Glutamatergic neuron (in vitro differentiated cells): ENCODE measurements around the gene B4GALNT3. TPM values are rescaled to one million over a fixed set of nuclear protein-coding genes. Genes with fewer than 3 reads are reported as not detected.

Experiments
- DNase-seq: peaks from one replicate; pipeline ENCODE4 v3.0.0; 2022
- H3K27ac Mint-ChIP-seq: one replicate; pipeline ENCODE4 v1.8.0; 2020; ENCODE audit warnings: mild to moderate bottlenecking, mixed read lengths, inconsistent platforms; ENCODE audit not compliant: unreplicated experiment
- H3K27me3 Mint-ChIP-seq: one replicate; pipeline ENCODE4 v1.8.0; 2020; ENCODE audit warnings: mild to moderate bottlenecking, moderate library complexity, mixed read lengths, inconsistent platforms; ENCODE audit not compliant: unreplicated experiment
- H3K36me3 Mint-ChIP-seq: one replicate; pipeline ENCODE4 v1.8.0; 2020; ENCODE audit warnings: mild to moderate bottlenecking, mixed read lengths, inconsistent platforms; ENCODE audit not compliant: unreplicated experiment
- H3K4me1 Mint-ChIP-seq: one replicate; pipeline ENCODE4 v1.8.0; 2020; ENCODE audit warnings: mild to moderate bottlenecking, low read depth, mixed read lengths, inconsistent platforms; ENCODE audit not compliant: unreplicated experiment
- H3K4me3 Mint-ChIP-seq: one replicate; pipeline ENCODE4 v1.8.0; 2020; ENCODE audit warnings: mild to moderate bottlenecking, mixed read lengths, inconsistent platforms; ENCODE audit not compliant: unreplicated experiment
- H3K9me3 Mint-ChIP-seq: one replicate; pipeline ENCODE4 v1.8.0; 2020; ENCODE audit warnings: mild to moderate bottlenecking, moderate library complexity, mixed read lengths, inconsistent platforms; ENCODE audit not compliant: unreplicated experiment
- CTCF ChIP-seq: fragments of 200-600 bp; sonication (generic); IDR thresholded peaks from one replicate; pipeline ENCODE4 v1.5.0; 2021; ENCODE audit not compliant: partially characterized antibody, unreplicated experiment
- total RNA-seq: library from RNA; stranded (reverse); fragmentation: NEBNext Ultra II Directional; extraction: Animal tissue kit (Norgen Biotek cat#: 25700); gene quantifications from one replicate; pipeline ENCODE4 v1.2.1, GENCODE V29; 2021; ENCODE audit not compliant: unreplicated experiment

B4GALNT3 gene
- total RNA-seq, 1 donor from 2014 or later, result 3.3 TPM

- no peak for DNase-seq
- H3K4me1 Mint-ChIP-seq, result peaks cover 45% of the 10 kb centered on the region
- H3K27ac Mint-ChIP-seq, result peak overlapping the region; percentile 48
- TF ChIP-seq CTCF, result no peak
- H3K36me3 Mint-ChIP-seq, result peaks cover 11% of the 10 kb centered on the region
- H3K27me3 Mint-ChIP-seq, result peaks cover 19% of the 10 kb centered on the region
- H3K9me3 Mint-ChIP-seq, result peaks cover 12% of the 10 kb centered on the region
- peak overlapping the region; percentile 69 for H3K4me3 Mint-ChIP-seq
These were observed 88.2 kb downstream of the B4GALNT3 start for GRCh38 chr12:547883-548470.

- Mint-ChIP-seq H3K27me3 (peaks cover 18% of the 10 kb centered on the region), H3K4me3 (no peak overlapping the region), H3K27ac (no peak overlapping the region), H3K4me1 (peaks cover 47% of the 10 kb centered on the region), H3K9me3 (peaks cover 8% of the 10 kb centered on the region), H3K36me3 (peaks cover 6% of the 10 kb centered on the region)
- no peak for DNase-seq
- no peak for TF ChIP-seq CTCF
These were observed 89.8 kb downstream of the B4GALNT3 start for GRCh38 chr12:549476-550082.

GRCh38 chr12:550473-551260 lies 90.9 kb downstream of the B4GALNT3 start:
- DNase-seq, result no peak
- Mint-ChIP-seq H3K9me3 (peaks cover 6% of the 10 kb centered on the region), H3K27me3 (peaks cover 12% of the 10 kb centered on the region), H3K36me3 (peaks cover 5% of the 10 kb centered on the region), H3K27ac (no peak overlapping the region), H3K4me1 (peaks cover 47% of the 10 kb centered on the region), H3K4me3 (no peak overlapping the region)
- TF ChIP-seq CTCF, result no peak

GRCh38 chr12:552466-552865 lies 92.7 kb downstream of the B4GALNT3 start:
- TF ChIP-seq CTCF, result no peak
- H3K4me3 Mint-ChIP-seq, result peak overlapping the region; percentile 50

More at GRCh38 chr12:552466-552865, 92.7 kb downstream of the B4GALNT3 start:
- DNase-seq, result no peak
- Mint-ChIP-seq H3K4me1 (peaks cover 47% of the 10 kb centered on the region), H3K27me3 (peaks cover 13% of the 10 kb centered on the region), H3K36me3 (peaks cover 5% of the 10 kb centered on the region), H3K9me3 (peaks cover 6% of the 10 kb centered on the region), H3K27ac (peak overlapping the region; percentile 16)
